ENCODE data around the gene CCDC160. TPM values are rescaled to one million over a fixed set of nuclear protein-coding genes. Genes with fewer than 3 reads are reported as not detected.
"Not testable (repeated sequence)": the region's sequence is repeated elsewhere in the genome, so short reads cannot be mapped to it uniquely, and the experiment has no call there.

Gene CCDC160
- total RNA-seq (2014; rRNA removed; shearing (Covaris generic)), result not detected in 2 replicates

GRCh38 chrX:134236626-134237614, at the start of gene CCDC160:
CCDC160 (plus strand) TSS chrX:134237182; CDS start chrX:134244801, 7,619 bp downstream.
- DNase-seq (ENCODE audit: low read depth), result peak; percentile 32

DNA sequence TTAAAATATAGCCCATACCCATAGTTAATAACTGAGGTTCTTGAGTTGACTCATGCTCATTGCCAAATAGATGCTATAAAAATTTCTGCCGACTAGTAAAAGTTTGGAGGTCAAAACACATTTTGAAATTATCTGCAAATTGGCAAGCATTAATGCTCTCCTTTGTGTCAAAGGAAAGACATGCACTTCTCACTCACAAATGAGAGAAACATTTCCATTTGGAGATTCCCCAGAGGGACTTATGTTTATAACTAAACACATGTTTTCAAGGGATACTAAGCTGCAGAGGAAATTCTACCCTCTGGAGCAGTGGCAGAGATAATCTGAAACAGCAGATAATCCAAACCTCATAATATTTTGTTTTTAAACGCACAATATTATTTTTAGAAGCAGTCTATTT, 45.7 kb upstream of the CCDC160 start:
- DNase-seq (ENCODE audit: low read depth), result no peak

- no peak for DNase-seq (ENCODE audit: low read depth)
Observed at GRCh38 chrX:134194915-134195314, 42.1 kb upstream of the CCDC160 start.

DNA sequence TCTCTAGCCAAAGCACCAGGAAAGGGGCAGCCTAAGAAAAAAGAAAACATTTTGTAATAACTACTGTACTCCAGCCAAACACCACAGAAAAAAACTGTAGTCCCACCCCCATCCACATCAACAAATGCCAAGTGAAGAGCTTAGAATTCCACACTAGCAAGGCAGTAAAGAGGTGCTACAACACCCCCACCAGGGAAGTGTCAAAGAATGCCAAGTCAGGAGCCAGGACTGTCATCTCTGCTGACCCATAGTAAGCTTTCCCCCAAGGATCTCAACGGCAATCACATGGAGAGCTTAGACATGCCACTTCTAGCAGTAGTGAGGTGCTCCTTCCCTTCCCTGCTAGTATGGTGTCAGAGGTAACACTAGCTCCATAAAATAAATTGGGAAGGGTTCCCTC, 34.4 kb upstream of the CCDC160 start:
- no peak for DNase-seq (ENCODE audit: low read depth)

GRCh38 chrX:134206221-134206620, 30.8 kb upstream of the CCDC160 start:
- no peak for DNase-seq (ENCODE audit: low read depth)

DNA sequence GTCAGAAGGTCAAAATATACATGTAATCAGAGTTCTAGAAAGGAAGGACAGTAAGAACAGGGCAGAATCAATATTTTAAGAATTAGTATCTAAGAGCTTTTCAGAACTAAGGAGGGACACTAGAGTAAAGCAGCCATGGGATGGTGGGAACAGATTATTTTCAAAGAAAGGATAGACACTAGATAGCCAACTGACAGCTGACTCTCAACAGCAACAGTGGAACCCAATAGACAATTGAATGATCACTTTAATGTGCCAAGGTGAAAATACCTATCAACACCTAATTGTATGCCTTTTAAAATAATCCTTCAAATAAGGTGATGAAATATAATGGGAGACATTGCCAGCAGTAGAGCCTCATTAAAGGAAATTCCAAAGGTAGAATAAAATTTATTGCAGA, 26.5 kb upstream of the CCDC160 start:
- no peak for DNase-seq (ENCODE audit: low read depth)

DNA sequence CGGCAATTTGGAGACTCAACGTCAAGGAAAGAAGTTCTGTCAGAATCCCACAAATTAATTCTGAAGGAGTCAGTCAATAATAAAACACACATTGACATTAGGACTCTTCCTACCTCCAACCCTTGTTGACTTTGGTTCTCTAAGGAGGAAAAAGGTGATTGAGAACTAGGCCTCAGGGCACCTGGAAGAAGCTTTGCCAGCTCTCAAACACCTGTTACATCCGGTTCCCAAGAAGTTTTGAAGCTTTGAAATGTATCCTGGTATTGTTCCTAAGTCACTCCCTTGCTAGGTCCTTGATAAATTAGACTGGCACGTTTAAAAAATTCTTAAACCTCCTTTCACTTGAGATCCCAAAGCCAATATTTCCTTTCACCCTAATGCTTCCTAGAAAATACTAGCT, 1.7 kb upstream of the CCDC160 start:
- no peak for DNase-seq (ENCODE audit: low read depth)

DNA sequence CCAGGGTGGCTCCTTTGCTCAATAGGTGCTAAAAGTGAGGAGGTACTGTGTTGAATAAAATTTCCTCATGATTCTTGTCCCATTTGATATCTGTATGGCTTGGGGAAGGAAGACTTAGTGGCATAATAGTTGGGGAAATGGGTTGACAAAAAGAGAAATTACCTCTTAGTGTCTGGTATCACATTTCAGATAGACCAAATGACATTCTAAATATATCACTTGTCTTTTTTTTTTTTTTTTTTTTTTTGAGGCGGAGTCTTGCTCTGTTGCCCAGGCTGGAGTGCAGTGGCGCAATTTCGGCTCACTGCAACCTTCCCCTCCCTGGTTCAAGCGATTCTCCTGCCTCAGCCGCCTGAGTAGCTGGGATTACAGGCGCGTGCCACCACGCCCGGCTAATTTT, 1.2 kb downstream of the CCDC160 start:
- not testable (repeated sequence) for DNase-seq (ENCODE audit: low read depth)

GRCh38 chrX:134239016-134239415, 2.0 kb downstream of the CCDC160 start:
- no peak for DNase-seq (ENCODE audit: low read depth)

GRCh38 chrX:134240209-134240608, 3.2 kb downstream of the CCDC160 start:
- no peak for DNase-seq (ENCODE audit: low read depth)

DNA sequence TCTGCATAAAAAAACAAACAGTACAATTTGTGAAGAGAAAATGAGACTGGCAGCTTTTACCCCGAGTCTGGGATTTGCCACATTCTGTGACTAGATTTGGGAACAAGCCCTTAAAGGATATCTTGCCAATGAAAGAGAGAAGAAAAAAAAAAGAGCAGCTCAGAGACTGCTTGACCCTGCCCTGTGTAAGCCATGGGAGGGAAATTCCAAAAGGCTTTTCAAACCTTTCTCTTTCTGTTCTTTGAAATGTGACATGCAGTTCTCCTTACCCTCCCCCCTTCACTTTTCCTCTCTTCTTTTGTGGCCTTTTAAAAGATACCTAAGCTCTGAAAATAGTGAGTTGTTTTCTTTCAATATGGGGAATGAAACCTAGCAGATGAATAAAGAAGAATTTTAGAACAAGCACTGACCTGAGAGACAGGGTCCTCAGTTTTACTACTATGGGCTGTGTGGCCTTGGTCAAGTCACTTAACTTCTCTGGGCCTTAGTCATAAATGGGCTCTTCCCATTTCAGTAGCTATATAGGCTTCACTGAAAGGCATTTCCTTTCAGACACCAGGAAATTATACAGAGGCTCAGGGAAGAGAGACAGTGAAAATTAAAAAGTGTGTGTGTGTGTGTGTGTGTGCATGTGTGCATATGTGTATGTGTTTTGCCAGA, 5.1 kb downstream of the CCDC160 start:
- DNase-seq (ENCODE audit: low read depth), result no peak

DNA sequence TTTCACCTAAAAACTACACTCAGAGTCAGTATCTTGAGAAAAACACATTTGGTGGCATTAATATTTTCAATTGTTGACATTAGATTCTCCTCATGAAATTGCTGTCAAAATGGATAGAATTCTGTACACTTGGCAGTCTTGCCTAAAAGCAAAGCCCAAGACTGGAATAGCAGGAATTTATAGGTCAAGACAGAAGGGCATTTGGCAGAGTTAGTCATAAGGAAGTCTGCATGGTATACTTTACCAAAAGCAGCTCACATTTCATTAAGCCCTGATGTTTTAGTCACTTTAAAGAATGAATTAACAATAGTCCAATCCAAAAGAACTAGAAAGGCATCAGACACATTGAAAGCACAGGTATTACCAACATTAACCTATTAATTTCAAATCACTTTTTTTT, 7.1 kb downstream of the CCDC160 start:
- peak; percentile 2 for DNase-seq (ENCODE audit: low read depth)

- no peak for DNase-seq (ENCODE audit: low read depth)
Observed at GRCh38 chrX:134246282-134246681, 9.3 kb downstream of the CCDC160 start.

DNA sequence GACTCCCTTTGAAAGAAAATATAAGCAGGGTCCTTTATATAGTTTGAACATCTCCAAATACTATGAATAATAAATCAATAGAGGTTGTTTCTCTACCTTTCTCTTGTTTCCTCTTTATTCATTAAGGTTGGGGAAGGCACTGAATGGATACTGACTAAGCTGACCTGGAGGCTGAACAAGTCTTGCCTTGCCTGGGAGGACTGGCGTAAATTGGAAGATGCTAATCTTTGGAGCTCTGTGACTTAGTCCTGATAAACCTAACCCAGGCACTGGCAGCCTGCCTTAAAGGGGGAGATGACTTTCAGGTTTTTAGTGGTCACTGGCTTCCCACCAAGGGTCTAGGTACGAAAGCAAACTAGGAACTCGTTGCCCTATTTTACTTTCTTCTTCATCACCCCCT, 10.5 kb downstream of the CCDC160 start:
- no peak for DNase-seq (ENCODE audit: low read depth)

DNA sequence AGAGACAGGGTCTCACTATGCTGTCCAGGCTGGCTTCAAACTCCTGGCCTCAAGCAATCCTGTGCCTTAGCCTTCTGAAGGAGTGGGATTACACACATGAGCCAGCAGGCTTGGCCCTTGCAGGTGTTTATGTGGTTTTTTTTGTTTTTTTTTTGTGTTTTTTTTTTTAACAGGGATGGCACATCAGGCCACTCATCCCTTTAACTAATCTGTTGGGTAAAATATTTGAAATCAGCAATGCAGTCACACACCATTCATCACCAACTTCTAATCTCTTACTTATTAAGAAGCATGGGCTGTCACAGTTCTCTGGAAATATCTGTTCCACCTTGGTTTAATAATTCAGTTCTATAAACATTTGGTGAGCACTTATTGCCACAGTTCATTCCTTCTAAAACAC, 12.3 kb downstream of the CCDC160 start:
- no peak for DNase-seq (ENCODE audit: low read depth)

DNA sequence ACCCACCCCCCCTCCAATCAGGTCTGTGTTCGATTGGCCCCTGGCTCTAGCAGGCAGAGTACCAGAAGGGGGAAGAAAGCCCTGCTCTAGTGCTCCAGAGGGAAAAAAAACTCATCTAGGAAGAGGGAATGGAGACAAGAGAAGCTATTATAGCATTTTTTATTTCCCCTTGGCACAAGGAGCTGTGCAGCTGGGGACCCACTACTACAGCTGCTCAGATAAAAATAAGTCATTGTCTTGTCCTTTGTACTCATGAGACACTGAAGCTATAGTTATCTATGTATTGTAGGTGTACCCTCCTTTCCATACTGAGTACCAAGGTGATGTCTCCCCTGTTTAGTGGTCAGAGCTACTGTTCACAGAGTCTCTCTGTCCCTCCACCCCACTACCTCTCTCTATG, 14.3 kb downstream of the CCDC160 start:
- no peak for DNase-seq (ENCODE audit: low read depth)

DNA sequence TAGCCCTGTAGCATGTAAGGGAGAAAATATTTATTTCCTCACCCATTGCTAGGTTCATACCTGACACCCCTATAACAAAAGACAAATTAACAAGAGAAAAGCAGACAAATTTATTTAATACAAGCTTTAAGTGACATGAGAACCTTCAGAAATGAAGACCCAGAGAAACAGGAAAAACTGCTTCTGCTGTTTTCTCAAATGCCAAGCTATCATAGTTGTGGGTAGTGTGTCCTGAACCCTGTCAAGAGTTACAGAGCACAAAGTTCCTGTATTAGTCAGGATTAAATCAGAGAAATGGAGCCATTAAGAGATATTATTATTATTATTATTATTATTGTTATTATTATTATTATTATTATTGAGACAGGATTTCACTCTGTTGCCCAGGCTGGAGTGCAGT, 17.5 kb downstream of the CCDC160 start:
- no peak for DNase-seq (ENCODE audit: low read depth)

GRCh38 chrX:134255555-134255954, 18.6 kb downstream of the CCDC160 start:
- DNase-seq (ENCODE audit: low read depth), result no peak

GRCh38 chrX:134256684-134257083, 19.7 kb downstream of the CCDC160 start:
- no peak for DNase-seq (ENCODE audit: low read depth)

GRCh38 chrX:134258202-134258601, 21.2 kb downstream of the CCDC160 start:
- DNase-seq (ENCODE audit: low read depth), result no peak

- DNase-seq (ENCODE audit: low read depth), result not testable (repeated sequence)
Observed at GRCh38 chrX:134285934-134286333, 49.0 kb downstream of the CCDC160 start.

DNA sequence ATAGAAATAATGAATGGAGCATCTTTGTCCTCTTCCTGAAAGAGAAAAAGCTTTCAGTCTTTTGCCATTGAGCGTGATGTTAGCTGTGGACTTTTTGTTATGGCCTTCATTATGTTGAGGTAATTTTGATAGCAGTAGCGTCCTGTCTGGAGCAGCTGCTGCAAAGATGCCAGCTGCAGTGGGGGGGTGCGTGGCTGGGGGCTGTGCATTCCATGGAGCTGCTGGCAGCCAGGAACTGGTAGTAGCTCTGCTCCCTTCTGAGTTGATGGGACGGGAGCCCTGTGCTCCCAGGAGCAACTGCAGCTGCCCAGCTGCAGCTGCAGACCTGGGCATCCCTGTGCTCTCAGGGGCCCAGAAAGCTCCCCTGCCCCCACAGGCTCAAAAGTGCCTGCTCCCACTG, 50.4 kb downstream of the CCDC160 start:
- DNase-seq (ENCODE audit: low read depth), result no peak

DNA sequence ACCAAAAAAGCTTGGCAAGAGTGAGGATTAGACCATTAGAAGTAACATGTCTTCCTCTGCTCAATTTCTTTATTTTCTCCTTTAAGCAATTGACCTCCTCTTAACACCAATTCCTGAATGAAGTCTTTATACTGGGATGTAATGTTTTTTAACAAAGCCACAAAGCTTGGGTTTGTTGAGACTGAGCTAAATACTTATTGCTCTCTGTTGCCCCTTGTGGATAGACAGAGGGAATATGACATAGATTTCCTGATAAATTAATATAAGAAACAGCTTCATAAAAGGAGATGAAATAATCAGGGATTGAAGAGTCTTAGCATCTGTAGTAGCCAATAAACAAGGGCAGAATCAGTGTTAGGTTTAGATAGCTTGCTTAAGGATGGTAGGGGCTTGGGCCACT, 57.6 kb downstream of the CCDC160 start:
- DNase-seq (ENCODE audit: low read depth), result no peak

All from Daoy (cell line).